Neural cell (in vitro differentiated cells): ENCODE results near the gene FGD1. TPM values are rescaled to one million over a fixed set of nuclear protein-coding genes. Genes with fewer than 3 reads are reported as not detected.

Source experiments
- H2AFZ ChIP-seq: fragments of 200-600, 300-800 bp; sonication (generic), shearing (Covaris generic); 2 replicates; pipeline ENCODE4 v1.6.0; 2014; ENCODE audit warnings: low read depth, mild to moderate bottlenecking, antibody characterized with exemption, low read length, moderate library complexity
- H3F3A ChIP-seq: fragments of 200-600 bp; shearing (Covaris generic); 2 replicates; pipeline ENCODE4 v1.6.1; 2016; ENCODE audit warnings: mild to moderate bottlenecking, moderate library complexity, mixed read lengths, antibody characterized with exemption, low read length; ENCODE audit not compliant: insufficient read depth, poor library complexity, severe bottlenecking
- H3K27ac ChIP-seq: fragments of 200-600, 300-800 bp; sonication (generic), shearing (Covaris generic); 2 replicates; pipeline ENCODE4 v1.5.1; 2014; ENCODE audit warnings: mild to moderate bottlenecking, low read length, moderate library complexity
- H3K27me3 ChIP-seq: fragments of 300-800, 200-600 bp; sonication (generic), shearing (Covaris generic); 2 replicates; pipeline ENCODE4 v1.6.0; 2014; ENCODE audit warnings: mild to moderate bottlenecking, low read depth, low read length, moderate library complexity; ENCODE audit not compliant: insufficient read depth
- H3K36me3 ChIP-seq: fragments of 300-800, 200-600 bp; sonication (generic), shearing (Covaris generic); 2 replicates; pipeline ENCODE4 v1.5.1; 2014; ENCODE audit warnings: mild to moderate bottlenecking, antibody characterized with exemption, low read length, moderate library complexity; ENCODE audit not compliant: insufficient read depth
- H3K4me2 ChIP-seq: fragments of 300-800, 200-600 bp; sonication (generic), shearing (Covaris generic); 2 replicates; pipeline ENCODE4 v1.6.0; 2014; ENCODE audit warnings: mild to moderate bottlenecking, low read length
- H3K4me3 ChIP-seq: fragments of 300-800, 200-600 bp; sonication (generic), shearing (Covaris generic); 2 replicates; pipeline ENCODE4 v1.5.1; 2014; ENCODE audit warnings: mild to moderate bottlenecking, low read length, moderate library complexity
- H3K79me2 ChIP-seq: fragments of 200-600 bp; shearing (Covaris generic); replicated peaks from 2 replicates; pipeline ENCODE4 v1.6.0; 2014; ENCODE audit warnings: mild to moderate bottlenecking, low read length, moderate library complexity; ENCODE audit not compliant: insufficient read depth
- H3K9ac ChIP-seq: fragments of 300-800, 200-600 bp; sonication (generic), shearing (Covaris generic); 2 replicates; pipeline ENCODE4 v1.6.1; 2016; ENCODE audit warnings: mild to moderate bottlenecking, low read length, mixed read lengths
- H3K9me2 ChIP-seq: fragments of 200-600 bp; shearing (Covaris generic); 2 replicates; pipeline ENCODE4 v1.6.1; 2016; ENCODE audit warnings: mild to moderate bottlenecking, low read length, mixed read lengths; ENCODE audit not compliant: insufficient read depth
- H3K9me3 ChIP-seq: fragments of 200-600, 300-800 bp; sonication (generic), shearing (Covaris generic); 2 replicates; pipeline ENCODE4 v1.6.1; 2016; ENCODE audit warnings: mild to moderate bottlenecking, mixed run types, low read length, moderate library complexity, mixed read lengths
- H4K20me1 ChIP-seq: fragments of 200-600 bp; shearing (Covaris generic); 2 replicates; pipeline ENCODE4 v1.6.1; 2016; ENCODE audit warnings: mild to moderate bottlenecking, mixed run types; ENCODE audit not compliant: insufficient read depth
- EP300 ChIP-seq: fragments of 450-650 bp; conservative IDR thresholded peaks from 2 replicates; pipeline ENCODE4 v1.6.1; 2014; ENCODE audit warnings: antibody characterized with exemption, mild to moderate bottlenecking, moderate library complexity; ENCODE audit not compliant: poor library complexity, severe bottlenecking
- EZH2 ChIP-seq: fragments of 200-600, 300-800 bp; shearing (Covaris generic), sonication (generic); IDR thresholded peaks from 2 replicates; pipeline ENCODE4 v1.6.1; 2014; ENCODE audit warnings: antibody characterized with exemption, low read length, borderline replicate concordance, mild to moderate bottlenecking; ENCODE audit not compliant: insufficient read depth, poor library complexity, severe bottlenecking
- MXI1 ChIP-seq: fragments of 450-650 bp; conservative IDR thresholded peaks from 2 replicates; pipeline ENCODE4 v1.6.1; 2014; ENCODE audit warnings: antibody characterized with exemption, mild to moderate bottlenecking; ENCODE audit not compliant: poor library complexity, severe bottlenecking
- POLR2AphosphoS5 ChIP-seq: IDR thresholded peaks from 2 replicates; pipeline ENCODE4 v1.6.1; 2012
- RAD21 ChIP-seq: fragments of 450-650 bp; conservative IDR thresholded peaks from 2 replicates; pipeline ENCODE4 v1.6.1; 2014; ENCODE audit warnings: antibody characterized with exemption, mild to moderate bottlenecking, moderate library complexity
- SMC3 ChIP-seq: fragments of 450-650 bp; conservative IDR thresholded peaks from 2 replicates; pipeline ENCODE4 v1.6.1; 2014; ENCODE audit warnings: antibody characterized with exemption, mild to moderate bottlenecking, moderate library complexity; ENCODE audit not compliant: poor library complexity
- TAF1 ChIP-seq: IDR thresholded peaks from 2 replicates; pipeline ENCODE4 v1.6.1; 2012; ENCODE audit warnings: low read depth
- polyA plus RNA-seq: library from polyadenylated mRNA; depleted of rRNA; stranded (reverse); fragments of >200 nt; gene quantifications from 2 replicates; pipeline ENCODE4 v1.2.3, GENCODE V29; 2014
- TF ChIP-seq, protein P1 (sequence below): IDR thresholded peaks from 2 replicates; pipeline ENCODE4 v1.6.1; 2012; ENCODE audit warnings: borderline replicate concordance
- TF ChIP-seq, protein P2 (sequence below): fragments of 450-650 bp; IDR thresholded peaks from 2 replicates; pipeline ENCODE4 v1.5.1; 2014; ENCODE audit warnings: antibody characterized with exemption, mild to moderate bottlenecking, moderate library complexity; ENCODE audit not compliant: poor library complexity, severe bottlenecking

Gene FGD1
- polyA plus RNA-seq, 1 donor from 2014 or later = 9.8 TPM

DNA sequence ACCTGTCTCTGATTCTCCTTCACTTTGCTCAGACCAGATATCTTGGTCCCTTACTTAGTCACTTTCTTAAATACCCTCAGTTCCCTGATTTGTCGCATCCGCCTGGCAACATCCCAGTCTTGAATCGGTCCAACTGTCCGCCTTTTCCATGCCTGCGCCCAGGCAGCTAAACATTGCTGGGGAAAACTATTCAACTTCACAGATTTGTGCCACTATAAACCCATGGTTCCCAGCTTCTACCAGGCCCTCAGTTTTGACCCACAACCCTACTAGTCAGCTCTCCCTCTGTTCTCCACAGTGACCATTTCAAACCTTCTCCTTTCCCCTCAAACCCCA, 451 bp upstream of the FGD1 start:
- Histone ChIP-seq H3K9me3 (no peaks in the 10 kb centered on the region), H3K27ac (peak overlapping the region; percentile 81), H3K79me2 (peaks cover 32% of the 10 kb centered on the region), H4K20me1 (no peaks in the 10 kb centered on the region), H3K9me2 (no peaks in the 10 kb centered on the region), H2AFZ (peak overlapping the region; percentile 51), H3K4me3 (peak overlapping the region; percentile 75), H3K9ac (peak overlapping the region; percentile 83), H3F3A (no peaks in the 10 kb centered on the region), H3K27me3 (no peaks in the 10 kb centered on the region), H3K4me2 (no peak overlapping the region), H3K36me3 (no peaks in the 10 kb centered on the region)
- TF ChIP-seq MXI1 (no peak), POLR2AphosphoS5 (no peak), RAD21 (no peak), TAF1 (no peak), EP300 (no peak), EZH2 (no peak), SMC3 (no peak)
- TF ChIP-seq, protein P1, sequence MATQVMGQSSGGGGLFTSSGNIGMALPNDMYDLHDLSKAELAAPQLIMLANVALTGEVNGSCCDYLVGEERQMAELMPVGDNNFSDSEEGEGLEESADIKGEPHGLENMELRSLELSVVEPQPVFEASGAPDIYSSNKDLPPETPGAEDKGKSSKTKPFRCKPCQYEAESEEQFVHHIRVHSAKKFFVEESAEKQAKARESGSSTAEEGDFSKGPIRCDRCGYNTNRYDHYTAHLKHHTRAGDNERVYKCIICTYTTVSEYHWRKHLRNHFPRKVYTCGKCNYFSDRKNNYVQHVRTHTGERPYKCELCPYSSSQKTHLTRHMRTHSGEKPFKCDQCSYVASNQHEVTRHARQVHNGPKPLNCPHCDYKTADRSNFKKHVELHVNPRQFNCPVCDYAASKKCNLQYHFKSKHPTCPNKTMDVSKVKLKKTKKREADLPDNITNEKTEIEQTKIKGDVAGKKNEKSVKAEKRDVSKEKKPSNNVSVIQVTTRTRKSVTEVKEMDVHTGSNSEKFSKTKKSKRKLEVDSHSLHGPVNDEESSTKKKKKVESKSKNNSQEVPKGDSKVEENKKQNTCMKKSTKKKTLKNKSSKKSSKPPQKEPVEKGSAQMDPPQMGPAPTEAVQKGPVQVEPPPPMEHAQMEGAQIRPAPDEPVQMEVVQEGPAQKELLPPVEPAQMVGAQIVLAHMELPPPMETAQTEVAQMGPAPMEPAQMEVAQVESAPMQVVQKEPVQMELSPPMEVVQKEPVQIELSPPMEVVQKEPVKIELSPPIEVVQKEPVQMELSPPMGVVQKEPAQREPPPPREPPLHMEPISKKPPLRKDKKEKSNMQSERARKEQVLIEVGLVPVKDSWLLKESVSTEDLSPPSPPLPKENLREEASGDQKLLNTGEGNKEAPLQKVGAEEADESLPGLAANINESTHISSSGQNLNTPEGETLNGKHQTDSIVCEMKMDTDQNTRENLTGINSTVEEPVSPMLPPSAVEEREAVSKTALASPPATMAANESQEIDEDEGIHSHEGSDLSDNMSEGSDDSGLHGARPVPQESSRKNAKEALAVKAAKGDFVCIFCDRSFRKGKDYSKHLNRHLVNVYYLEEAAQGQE = no peak
- TF ChIP-seq, protein P2, sequence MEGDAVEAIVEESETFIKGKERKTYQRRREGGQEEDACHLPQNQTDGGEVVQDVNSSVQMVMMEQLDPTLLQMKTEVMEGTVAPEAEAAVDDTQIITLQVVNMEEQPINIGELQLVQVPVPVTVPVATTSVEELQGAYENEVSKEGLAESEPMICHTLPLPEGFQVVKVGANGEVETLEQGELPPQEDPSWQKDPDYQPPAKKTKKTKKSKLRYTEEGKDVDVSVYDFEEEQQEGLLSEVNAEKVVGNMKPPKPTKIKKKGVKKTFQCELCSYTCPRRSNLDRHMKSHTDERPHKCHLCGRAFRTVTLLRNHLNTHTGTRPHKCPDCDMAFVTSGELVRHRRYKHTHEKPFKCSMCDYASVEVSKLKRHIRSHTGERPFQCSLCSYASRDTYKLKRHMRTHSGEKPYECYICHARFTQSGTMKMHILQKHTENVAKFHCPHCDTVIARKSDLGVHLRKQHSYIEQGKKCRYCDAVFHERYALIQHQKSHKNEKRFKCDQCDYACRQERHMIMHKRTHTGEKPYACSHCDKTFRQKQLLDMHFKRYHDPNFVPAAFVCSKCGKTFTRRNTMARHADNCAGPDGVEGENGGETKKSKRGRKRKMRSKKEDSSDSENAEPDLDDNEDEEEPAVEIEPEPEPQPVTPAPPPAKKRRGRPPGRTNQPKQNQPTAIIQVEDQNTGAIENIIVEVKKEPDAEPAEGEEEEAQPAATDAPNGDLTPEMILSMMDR = no peak

DNA sequence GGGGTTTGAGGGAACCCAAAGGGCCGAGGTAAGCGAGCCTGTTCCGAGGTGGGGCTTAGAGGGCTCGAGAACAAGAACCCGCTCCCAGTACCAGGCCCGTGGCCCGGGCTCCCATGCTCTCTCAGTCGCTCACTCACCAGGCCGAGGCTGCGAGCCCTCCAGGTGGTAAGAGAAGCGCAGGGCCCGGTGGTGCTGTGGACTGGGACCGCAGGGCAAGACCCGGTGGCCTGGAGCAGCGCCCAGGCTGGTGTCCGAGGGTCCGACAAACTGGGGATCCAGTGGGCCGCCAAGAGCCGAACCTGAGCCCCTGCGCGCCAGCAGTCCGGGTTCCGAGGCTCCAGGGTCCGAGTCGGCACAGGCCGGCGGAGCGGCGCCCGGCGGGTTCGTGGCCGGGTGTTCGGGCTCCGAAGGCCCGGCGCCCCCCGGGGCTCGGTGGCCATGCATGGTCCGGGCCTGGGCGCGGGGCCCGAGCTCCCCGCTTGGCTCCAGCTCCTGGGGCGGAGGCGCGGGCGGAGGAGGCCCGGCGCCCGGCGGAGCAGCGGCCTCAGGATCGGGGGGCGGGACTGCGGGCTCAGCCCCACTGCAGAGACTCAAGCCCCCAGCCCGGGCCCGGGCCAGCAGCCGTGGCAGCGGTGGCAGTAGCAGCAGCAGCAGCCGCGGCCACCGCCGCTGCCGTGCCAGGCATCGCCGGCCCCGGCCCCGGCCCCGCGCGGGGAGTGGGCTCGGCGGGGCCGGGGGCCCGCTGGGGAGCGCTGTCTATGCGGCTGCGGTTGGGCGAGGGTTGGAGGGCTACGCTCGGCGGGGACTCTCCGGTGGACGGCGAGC, 833 bp downstream of the FGD1 start:
- peak overlapping the region; percentile 75 for H3K4me3 ChIP-seq
- TF ChIP-seq RAD21 (no peak), EZH2 (no peak), POLR2AphosphoS5 (no peak), SMC3 (no peak), EP300 (no peak), MXI1 (no peak), TAF1 (no peak)
- TF ChIP-seq, protein P1 = no peak
- TF ChIP-seq, protein P2 = no peak
- no peak overlapping the region for H2AFZ ChIP-seq
- H3K27ac ChIP-seq = peak overlapping the region; percentile 81
- no peaks in the 10 kb centered on the region for H3K36me3 ChIP-seq
- H3K9me2 ChIP-seq = no peaks in the 10 kb centered on the region
- H3K27me3 ChIP-seq = no peaks in the 10 kb centered on the region
- H3F3A ChIP-seq = no peaks in the 10 kb centered on the region
- H4K20me1 ChIP-seq = no peaks in the 10 kb centered on the region
- peaks cover 37% of the 10 kb centered on the region for H3K79me2 ChIP-seq
- no peaks in the 10 kb centered on the region for H3K9me3 ChIP-seq
- peak overlapping the region; percentile 83 for H3K9ac ChIP-seq
- no peak overlapping the region for H3K4me2 ChIP-seq
